Transverse colon (tissue), 4 donors: ENCODE data around the gene COX6A2. TPM values are rescaled to one million over a fixed set of nuclear protein-coding genes. Genes with fewer than 3 reads are reported as not detected.
"Not testable (repeated sequence)": the region's sequence is repeated elsewhere in the genome, so short reads cannot be mapped to it uniquely, and the experiment has no call there.

Experiments used
- DNase-seq: peaks from one replicate; pipeline ENCODE4 v3.0.0-alpha.2; 2019
- H3K27ac ChIP-seq, 4 donors: fragments of 200-600 bp; sonication (generic); 2 replicates each; pipeline ENCODE4 v1.5.1; 2016 to 2018; ENCODE audit warnings: inconsistent platforms in 4 of 4
- H3K27me3 ChIP-seq: fragments of 200-600 bp; sonication (generic); 2 replicates; pipeline ENCODE4 v1.5.1; 2017; ENCODE audit warnings: inconsistent platforms
- H3K36me3 ChIP-seq, 4 donors: fragments of 200-600 bp; sonication (generic); 2 replicates each; pipeline ENCODE4 v1.5.1; 2017 to 2019; ENCODE audit warnings: inconsistent platforms in 4 of 4
- H3K4me1 ChIP-seq, 4 donors: fragments of 200-600 bp; sonication (generic); 2 replicates each; pipeline ENCODE4 v1.5.1; 2017 to 2020; ENCODE audit warnings: inconsistent platforms in 4 of 4
- H3K4me3 ChIP-seq, 4 donors: fragments of 200-600 bp; sonication (generic); 1 replicate in 1 of 4; 2 replicates in 3 of 4; pipeline versions ENCODE4 v1.5.1 to v1.6.1; 2017 to 2019; ENCODE audit warnings: inconsistent platforms in 4 of 4
- H3K9me3 ChIP-seq, 2 donors: fragments of 200-600 bp; sonication (generic); 2 replicates each; pipeline ENCODE4 v1.5.1; 2017 to 2019; ENCODE audit warnings: inconsistent platforms in 2 of 2
- EP300 ChIP-seq: sonication (generic); formaldehyde crosslinking; IDR thresholded peaks from one replicate; pipeline ENCODE4 v1.6.1; 2017; ENCODE audit warnings: antibody characterized with exemption, low read depth
- POLR2A ChIP-seq: fragments of 450-650 bp; IDR thresholded peaks from one replicate; pipeline ENCODE4 v1.6.1; 2016; ENCODE audit warnings: antibody characterized with exemption, mild to moderate bottlenecking, moderate library complexity
- POLR2AphosphoS5 ChIP-seq, 3 donors: sonication (generic); formaldehyde crosslinking; IDR thresholded peaks; one replicate each; pipeline ENCODE4 v1.6.1; 2016; ENCODE audit warnings: antibody characterized with exemption in 3 of 3
- WGBS, 2 donors: methylation state at CpG; one replicate each; pipeline ENCODE4 v1.1.5; 2018; ENCODE audit warnings: low coverage in 1 of 2; 5-methylcytosine and 5-hydroxymethylcytosine counted together
- in situ Hi-C, 4 donors: fragments of 200-750 bp; cut with MboI; loops; one replicate each; pipeline versions ENCODE4 v1.15.0 to v1.15.1; 2017; ENCODE audit warnings: low sequenced_read_pairs in 3 of 4, low pct_ligation_motif_present in 1 of 4, low pct_unique_long_range_greater_than_20kb in 1 of 4
- intact Hi-C: fragments of 100-400 bp; cut with DNase I; formaldehyde crosslinking; loops from one replicate; pipeline ENCODE4 v1.15.1; 2023; ENCODE audit warnings: low total_unique reads
- total RNA-seq, 4 donors: library from RNA; depleted of rRNA; stranded (reverse); fragments of >200 nt; gene quantifications; one replicate each; pipeline ENCODE4 v1.1.0, GENCODE V29; 2016
- TF ChIP-seq, protein P1 (sequence below), 5 experiments: fragments of 200-600 bp in 3 of 5; fragments of 450-650 bp in 2 of 5; sonication (generic) in 3 of 5; IDR thresholded peaks; 1 replicate in 2 of 5; 2 replicates in 3 of 5; pipeline ENCODE4 v1.5.1; 2016 to 2017; ENCODE audit warnings: antibody characterized with exemption in 5 of 5, inconsistent platforms in 3 of 5, mild to moderate bottlenecking in 2 of 5, moderate library complexity in 1 of 5

Gene COX6A2
- total RNA-seq, 4 donors from 2014 or later: not detected

DNA sequence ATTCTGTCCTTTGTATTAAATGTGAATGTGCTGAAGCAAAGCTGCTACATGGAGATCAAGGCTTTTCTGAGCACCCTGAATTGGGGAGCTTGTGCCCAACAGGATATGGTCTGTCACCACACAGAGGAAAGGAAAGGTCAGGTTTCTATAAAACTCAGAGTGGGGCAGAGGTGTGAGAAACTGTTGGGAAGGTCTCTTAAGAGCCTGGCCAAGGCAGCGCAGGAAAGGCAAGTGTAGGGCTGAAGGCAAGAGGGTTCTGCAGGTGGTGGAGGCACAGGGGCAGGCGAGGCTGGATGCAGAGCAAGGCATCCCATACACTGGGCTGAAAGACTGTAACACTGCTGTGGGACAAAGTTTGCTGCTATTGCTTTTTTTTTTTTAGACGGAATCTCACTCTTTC is 8.1 kb downstream of the COX6A2 start:
- H3K4me3 ChIP-seq: no peak overlapping the region
- H3K4me1 ChIP-seq: no peaks in the 10 kb centered on the region
- peaks cover 4% of the 10 kb centered on the region for H3K27me3 ChIP-seq
- intact Hi-C loops (no loop called here), in situ Hi-C loops (no loop called here)
- H3K36me3 ChIP-seq: no peaks in the 10 kb centered on the region
- DNase-seq: no peak
- H3K27ac ChIP-seq: no peak overlapping the region
- TF ChIP-seq, protein P1, sequence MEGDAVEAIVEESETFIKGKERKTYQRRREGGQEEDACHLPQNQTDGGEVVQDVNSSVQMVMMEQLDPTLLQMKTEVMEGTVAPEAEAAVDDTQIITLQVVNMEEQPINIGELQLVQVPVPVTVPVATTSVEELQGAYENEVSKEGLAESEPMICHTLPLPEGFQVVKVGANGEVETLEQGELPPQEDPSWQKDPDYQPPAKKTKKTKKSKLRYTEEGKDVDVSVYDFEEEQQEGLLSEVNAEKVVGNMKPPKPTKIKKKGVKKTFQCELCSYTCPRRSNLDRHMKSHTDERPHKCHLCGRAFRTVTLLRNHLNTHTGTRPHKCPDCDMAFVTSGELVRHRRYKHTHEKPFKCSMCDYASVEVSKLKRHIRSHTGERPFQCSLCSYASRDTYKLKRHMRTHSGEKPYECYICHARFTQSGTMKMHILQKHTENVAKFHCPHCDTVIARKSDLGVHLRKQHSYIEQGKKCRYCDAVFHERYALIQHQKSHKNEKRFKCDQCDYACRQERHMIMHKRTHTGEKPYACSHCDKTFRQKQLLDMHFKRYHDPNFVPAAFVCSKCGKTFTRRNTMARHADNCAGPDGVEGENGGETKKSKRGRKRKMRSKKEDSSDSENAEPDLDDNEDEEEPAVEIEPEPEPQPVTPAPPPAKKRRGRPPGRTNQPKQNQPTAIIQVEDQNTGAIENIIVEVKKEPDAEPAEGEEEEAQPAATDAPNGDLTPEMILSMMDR (IDR thresholded peaks at IDR 0.05): no peak
- TF ChIP-seq POLR2A: no peak
- TF ChIP-seq POLR2AphosphoS5 (IDR thresholded peaks at IDR 0.05): no peak
- no peak for TF ChIP-seq EP300
- WGBS, 2 donors: 33 to 61% methylated on average over 1 to 3 of the region's 3 CpGs
- no peaks in the 10 kb centered on the region for H3K9me3 ChIP-seq

DNA sequence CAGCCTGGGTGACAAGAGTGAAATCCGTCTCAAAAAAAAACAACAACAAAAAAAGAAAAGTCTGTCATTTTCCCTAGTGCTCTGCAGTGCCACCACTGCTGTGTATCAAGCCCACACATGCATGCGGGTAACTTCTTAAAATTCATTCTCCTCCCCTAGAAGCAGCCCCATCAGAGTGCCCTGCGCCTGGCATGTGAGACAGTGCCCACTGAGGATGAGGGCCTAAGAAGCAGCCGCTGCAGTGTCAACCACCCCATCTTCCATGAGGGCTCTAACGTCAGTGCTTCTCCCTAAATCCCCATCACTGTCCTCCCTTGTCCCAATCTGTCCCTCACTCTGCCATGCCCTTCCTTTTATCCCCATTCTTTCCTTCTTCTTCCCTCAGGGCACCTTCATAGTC is 10.2 kb downstream of the COX6A2 start:
- intact Hi-C loops: loop anchor here (5.0 kb wide), 1 partner anchor 656 kb away; the partner anchor contains the start of genes CFAP119 and RNF40
- Histone ChIP-seq H3K27me3 (peaks cover 4% of the 10 kb centered on the region), H3K9me3 (no peaks in the 10 kb centered on the region), H3K36me3 (no peaks in the 10 kb centered on the region), H3K4me1 (no peaks in the 10 kb centered on the region), H3K27ac (no peak overlapping the region), H3K4me3 (no peak overlapping the region)
- TF ChIP-seq POLR2AphosphoS5 (IDR thresholded peaks at IDR 0.05): no peak
- TF ChIP-seq POLR2A: no peak
- TF ChIP-seq EP300: no peak
- TF ChIP-seq, protein P1 (IDR thresholded peaks at IDR 0.05): no peak
- WGBS, 2 donors: 91 to 96% methylated on average over 3 to 5 of the region's 5 CpGs
- DNase-seq: no peak
- in situ Hi-C loops: no loop called here

DNA sequence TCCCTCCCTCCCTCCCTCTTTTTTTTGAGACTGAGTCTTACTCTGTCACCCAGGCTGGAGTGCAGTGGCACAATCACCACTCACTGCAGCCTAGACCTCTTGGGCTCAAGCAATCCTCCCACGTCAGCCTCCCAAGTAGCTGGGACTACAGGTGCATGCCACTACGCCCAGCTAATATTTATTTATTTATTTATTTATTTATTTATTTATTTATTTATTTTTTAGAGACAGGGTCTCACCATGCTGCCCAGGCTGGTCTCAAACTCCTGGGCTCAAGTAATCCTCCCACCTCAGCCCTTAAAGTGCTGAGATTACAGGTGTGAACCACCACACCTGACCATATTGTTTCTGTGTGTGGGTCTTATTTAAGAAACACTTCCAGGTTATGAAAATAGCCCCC is 11.1 kb downstream of the COX6A2 start:
- H3K4me1 ChIP-seq, H3K27me3 ChIP-seq, H3K27ac ChIP-seq, in situ Hi-C loops, H3K9me3 ChIP-seq, DNase-seq, H3K4me3 ChIP-seq, H3K36me3 ChIP-seq: not testable (repeated sequence)
- 79 to 82% methylated on average over 2 of the region's 2 CpGs for WGBS, 2 donors
- intact Hi-C loops: loop anchor here (5.0 kb wide), 1 partner anchor 655 kb away; the partner anchor contains the start of genes CFAP119 and RNF40

DNA sequence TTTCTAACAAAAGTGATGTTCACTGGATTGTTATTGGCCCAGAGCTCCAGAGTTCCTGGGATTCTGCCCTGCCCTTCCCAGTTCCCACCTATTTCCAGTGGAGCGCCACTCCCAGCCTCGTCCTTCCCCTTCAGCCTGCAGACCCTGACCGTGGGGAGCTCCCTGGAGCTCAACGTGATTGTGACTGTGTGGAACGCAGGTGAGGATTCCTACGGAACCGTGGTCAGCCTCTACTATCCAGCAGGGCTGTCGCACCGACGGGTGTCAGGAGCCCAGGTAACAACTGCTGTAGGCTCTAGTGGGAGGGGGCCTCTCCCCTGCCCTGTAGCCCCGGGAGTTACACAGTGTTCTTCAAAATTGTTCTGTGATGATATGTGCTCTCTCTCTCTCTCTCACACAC is 11.8 kb downstream of the COX6A2 start:
- no peak for DNase-seq
- 82% methylated on average over 11 of the region's 11 CpGs; no CpG with 5 or more reads in 1 of the 2 donors for WGBS, 2 donors
- no peak for TF ChIP-seq POLR2AphosphoS5 (IDR thresholded peaks at IDR 0.05)
- TF ChIP-seq, protein P1 (IDR thresholded peaks at IDR 0.05): no peak
- no peak for TF ChIP-seq POLR2A
- TF ChIP-seq EP300: no peak
- in situ Hi-C loops (no loop called here), intact Hi-C loops (loop anchor here (5.0 kb wide), 1 partner anchor 654 kb away; the partner anchor contains the start of genes CFAP119 and RNF40)
- H3K36me3 ChIP-seq: no peaks in the 10 kb centered on the region
- H3K9me3 ChIP-seq: no peaks in the 10 kb centered on the region
- H3K4me3 ChIP-seq: no peak overlapping the region
- H3K27me3 ChIP-seq: peaks cover 4% of the 10 kb centered on the region
- no peak overlapping the region for H3K27ac ChIP-seq
- no peaks in the 10 kb centered on the region for H3K4me1 ChIP-seq

DNA sequence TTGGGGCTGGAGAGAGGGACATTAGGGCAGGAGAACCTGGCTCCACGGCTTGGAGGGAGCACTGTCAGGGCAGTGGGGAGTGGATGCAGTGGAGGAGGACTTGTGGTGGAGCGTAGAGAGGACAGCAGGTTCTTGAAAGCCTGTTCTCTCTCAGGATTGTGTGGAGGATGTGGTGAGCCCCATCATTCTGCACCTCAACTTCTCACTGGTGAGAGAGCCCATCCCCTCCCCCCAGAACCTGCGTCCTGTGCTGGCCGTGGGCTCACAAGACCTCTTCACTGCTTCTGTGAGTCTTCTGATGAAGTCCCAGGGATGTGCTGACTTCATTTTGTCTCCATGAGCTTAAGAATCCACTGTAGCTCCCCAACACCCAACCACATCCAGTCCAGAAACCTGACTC is 13.5 kb downstream of the COX6A2 start:
- peak; percentile 23 for DNase-seq
- H3K4me3 ChIP-seq: no peak overlapping the region
- no peaks in the 10 kb centered on the region for H3K4me1 ChIP-seq
- 43 to 73% methylated on average over 2 to 4 of the region's 4 CpGs for WGBS, 2 donors
- no peak for TF ChIP-seq EP300
- TF ChIP-seq, protein P1 (IDR thresholded peaks at IDR 0.05): no peak
- no peak for TF ChIP-seq POLR2AphosphoS5 (IDR thresholded peaks at IDR 0.05)
- no peak for TF ChIP-seq POLR2A
- in situ Hi-C loops (no loop called here), intact Hi-C loops (loop anchor here (5.0 kb wide), 1 partner anchor 652 kb away; the partner anchor contains the start of genes CFAP119 and RNF40)
- no peaks in the 10 kb centered on the region for H3K9me3 ChIP-seq
- peaks cover 4% of the 10 kb centered on the region for H3K27me3 ChIP-seq
- H3K27ac ChIP-seq: no peak overlapping the region
- H3K36me3 ChIP-seq: no peaks in the 10 kb centered on the region
